NCI-H82 (cell line): ENCODE measurements around the gene CREB1.
"Not testable (repeated sequence)": the region's sequence is repeated elsewhere in the genome, so short reads cannot be mapped to it uniquely, and the experiment has no call there.

Experiments used
- DNase-seq: peaks from one replicate; lab custom pipeline; 2025; lab: John Stamatoyannopoulos, UW

The CREB1 gene

GRCh38 chr2:207617011-207617671 lies 87.4 kb downstream of the CREB1 start:
- no peak for DNase-seq

GRCh38 chr2:207619764-207620203 lies 90.0 kb downstream of the CREB1 start:
- no peak for DNase-seq

GRCh38 chr2:207621501-207622039 lies 91.8 kb downstream of the CREB1 start:
- no peak for DNase-seq

GRCh38 chr2:207624185-207625013 lies 94.6 kb downstream of the CREB1 start:
- DNase-seq: peak; percentile 73

GRCh38 chr2:207625014-207625907 lies 95.5 kb downstream of the CREB1 start, which contains the start of gene METTL21A:
Gene METTL21A, minus strand, starts transcription at chr2:207625394. Its CDS starts 1,019 bp downstream, at chr2:207624375.
- peak; percentile 97 for DNase-seq

- peak; percentile 32 for DNase-seq
Observed at GRCh38 chr2:207629553-207629952, 99.8 kb downstream of the CREB1 start.

- DNase-seq: peak; percentile 94
Observed at GRCh38 chr2:207630491-207630890, 100.7 kb downstream of the CREB1 start.

GRCh38 chr2:207632575-207633493 lies 103.1 kb downstream of the CREB1 start:
- DNase-seq: peak; percentile 18

GRCh38 chr2:207633686-207634085 lies 103.9 kb downstream of the CREB1 start:
- DNase-seq: no peak

GRCh38 chr2:207635468-207636200 lies 105.9 kb downstream of the CREB1 start:
- no peak for DNase-seq

- not testable (repeated sequence) for DNase-seq
Observed at GRCh38 chr2:207639288-207639687, 109.5 kb downstream of the CREB1 start.

GRCh38 chr2:207640160-207640559 lies 110.4 kb downstream of the CREB1 start:
- DNase-seq: no peak

GRCh38 chr2:207640661-207641060 lies 110.9 kb downstream of the CREB1 start:
- DNase-seq: no peak

- no peak for DNase-seq
Observed at GRCh38 chr2:207643892-207644291, 114.1 kb downstream of the CREB1 start.

- not testable (repeated sequence) for DNase-seq
Observed at GRCh38 chr2:207646582-207646981, 116.8 kb downstream of the CREB1 start.
